HG02973 (cell line): ENCODE measurements around the gene MBOAT1.
"Not testable (repeated sequence)": the region's sequence is repeated elsewhere in the genome, so short reads cannot be mapped to it uniquely, and the experiment has no call there.

ENCODE experiments used
- ATAC-seq: cut with Tn5 transposase; IDR thresholded peaks from one replicate; pipeline ENCODE4 v1.9.1; 2021; ENCODE audit warnings: moderate library complexity; ENCODE audit not compliant: unreplicated experiment

MBOAT1 gene

DNA sequence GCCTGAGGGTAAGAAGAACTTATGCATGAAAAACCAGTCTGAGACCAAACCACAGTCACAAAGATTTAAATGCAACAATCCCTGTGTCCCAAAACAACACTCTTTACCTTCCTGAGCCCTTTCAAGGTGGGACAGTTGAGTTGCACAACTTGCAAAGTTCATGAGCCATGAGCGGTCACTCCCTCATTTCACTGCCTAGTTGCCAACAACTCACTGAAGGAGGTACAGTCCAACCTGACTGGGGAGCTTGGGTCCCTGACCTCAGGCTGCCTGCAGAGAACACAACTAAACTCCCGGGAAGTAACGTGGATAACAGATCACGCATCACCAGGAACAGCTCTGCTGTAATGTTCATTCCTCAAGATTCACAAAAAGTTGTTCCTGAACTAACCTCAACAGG lies 69.4 kb downstream of the MBOAT1 start:
- ATAC-seq: no peak

GRCh38 chr6:20141931-20142330 lies 70.3 kb downstream of the MBOAT1 start:
- no peak for ATAC-seq

- ATAC-seq: not testable (repeated sequence)
These were observed 72.9 kb downstream of the MBOAT1 start for GRCh38 chr6:20139127-20139963.

DNA sequence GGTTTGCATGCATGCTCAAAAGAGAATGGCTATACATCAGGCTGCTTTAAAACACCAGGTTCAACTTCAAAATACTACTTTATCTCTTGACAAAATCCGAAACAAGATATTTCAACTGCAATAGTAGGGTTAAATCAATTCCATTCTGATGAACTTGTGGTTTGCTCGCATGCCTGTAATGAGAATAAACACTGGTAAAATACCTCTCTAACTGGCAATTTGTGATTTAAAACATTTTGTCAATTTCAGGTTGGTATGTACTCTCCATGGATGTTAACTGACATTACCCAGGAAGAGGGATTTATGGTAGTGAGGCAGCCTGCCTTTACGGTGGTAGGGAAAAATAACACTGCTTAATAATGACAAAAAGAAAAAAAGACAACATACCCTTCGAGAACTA lies 74.4 kb downstream of the MBOAT1 start:
- no peak for ATAC-seq

DNA sequence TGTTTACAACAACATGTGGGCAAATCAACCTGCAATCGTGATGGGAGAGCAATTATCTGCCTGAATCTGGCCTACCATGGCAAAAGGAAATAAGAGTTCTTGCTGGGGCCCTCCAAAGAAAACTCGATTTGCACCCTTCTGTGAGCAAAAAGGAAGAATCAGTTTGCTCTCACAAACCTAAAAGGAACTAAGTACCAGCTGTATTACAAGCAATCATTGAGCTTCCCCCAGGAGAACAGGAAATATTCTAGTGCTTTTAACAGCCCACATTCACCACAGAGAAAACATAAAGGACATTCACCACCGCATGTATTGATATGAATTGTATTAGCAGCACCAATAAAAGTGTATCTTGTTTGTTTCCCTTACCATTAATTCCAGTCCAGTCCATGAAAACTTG lies 75.0 kb downstream of the MBOAT1 start:
- ATAC-seq: no peak

- ATAC-seq: no peak
These were observed 76.5 kb downstream of the MBOAT1 start for GRCh38 chr6:20135677-20136268.

- ATAC-seq: no peak
These were observed 77.7 kb downstream of the MBOAT1 start for GRCh38 chr6:20134613-20135012.

GRCh38 chr6:20129290-20130088 lies 82.8 kb downstream of the MBOAT1 start:
- no peak for ATAC-seq

DNA sequence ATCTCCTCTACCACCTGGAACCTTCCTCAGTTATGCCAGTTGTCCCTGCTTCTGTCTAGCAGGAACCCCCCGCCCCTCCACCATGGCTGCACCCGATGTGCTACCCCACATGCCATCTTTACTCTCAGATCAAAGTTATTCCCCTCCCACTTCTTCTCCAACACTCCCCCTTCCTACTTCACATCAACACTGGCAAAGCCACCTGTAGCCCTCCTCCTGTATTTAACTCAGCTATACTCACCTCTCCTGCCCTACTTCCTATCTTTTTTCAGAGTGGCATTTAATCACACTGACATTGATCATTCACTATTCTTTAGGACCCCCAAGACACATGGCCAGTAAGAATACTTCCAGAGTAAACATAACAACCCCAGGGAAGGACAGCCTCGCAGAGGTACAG lies 84.3 kb downstream of the MBOAT1 start:
- ATAC-seq: no peak

GRCh38 chr6:20126789-20127653 lies 85.2 kb downstream of the MBOAT1 start:
- peak; percentile 85 for ATAC-seq

GRCh38 chr6:20126102-20126752 lies 86.0 kb downstream of the MBOAT1 start:
- no peak for ATAC-seq

DNA sequence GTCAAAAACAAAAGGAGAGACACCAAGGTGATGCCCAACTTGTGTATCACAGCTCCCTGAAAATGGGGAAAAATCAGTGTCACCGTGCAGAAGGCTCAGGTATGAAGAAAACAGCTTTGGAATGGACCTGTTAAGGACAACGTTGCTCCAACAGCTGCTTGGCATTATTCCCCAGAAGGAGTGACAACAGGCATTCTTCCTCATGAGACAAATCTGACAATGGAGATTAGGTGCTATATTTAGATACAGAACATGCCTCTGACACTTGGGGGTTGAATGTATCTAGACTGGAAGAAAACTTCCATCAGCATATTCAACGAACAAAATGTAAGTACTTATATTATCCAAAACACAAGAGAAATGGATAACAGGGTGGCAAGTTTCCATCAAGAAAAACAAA lies 87.7 kb downstream of the MBOAT1 start:
- no peak for ATAC-seq

- ATAC-seq: no peak
These were observed 92.8 kb downstream of the MBOAT1 start for GRCh38 chr6:20119485-20119884.

- ATAC-seq: no peak
These were observed 93.4 kb downstream of the MBOAT1 start for GRCh38 chr6:20118892-20119291.

DNA sequence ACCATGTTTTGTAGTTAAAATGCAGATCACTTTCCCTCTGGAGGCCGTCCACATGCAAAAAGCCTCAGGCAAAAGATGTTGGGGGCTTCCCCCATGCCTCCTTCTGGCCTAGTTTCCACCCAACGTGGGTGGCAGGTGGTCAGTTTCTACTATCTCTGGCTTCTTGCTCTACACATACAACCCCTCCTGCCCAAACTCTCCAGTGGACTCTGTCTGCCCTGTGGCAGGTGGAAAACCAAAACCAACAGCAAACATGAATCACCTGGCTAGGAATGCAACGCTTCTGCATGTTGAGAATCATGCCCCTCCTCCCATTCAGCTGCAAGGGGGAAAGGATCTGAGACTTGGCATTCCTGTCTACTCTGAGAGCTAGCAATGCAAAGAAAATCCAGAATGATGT lies 94.8 kb downstream of the MBOAT1 start:
- peak; percentile 82 for ATAC-seq

DNA sequence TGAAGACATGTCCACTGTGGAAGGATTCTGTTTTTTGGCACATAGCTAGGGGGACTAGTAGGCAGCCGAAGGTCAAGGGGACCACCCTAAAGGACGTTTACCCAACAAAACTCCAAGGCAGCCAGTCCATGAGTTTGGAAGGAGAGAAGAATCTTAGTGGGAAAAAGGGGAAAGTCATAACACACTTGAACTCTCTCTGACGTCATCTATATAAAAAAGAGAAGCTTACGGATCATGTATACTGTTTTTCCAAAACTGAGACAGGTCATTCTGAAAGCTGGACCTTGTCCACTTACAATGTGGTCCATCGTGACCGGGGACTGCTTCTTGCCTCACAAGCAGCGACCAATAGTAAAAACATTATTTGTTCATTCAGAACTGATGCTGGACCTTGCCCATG lies 95.5 kb downstream of the MBOAT1 start:
- no peak for ATAC-seq

- ATAC-seq: no peak
These were observed 96.9 kb downstream of the MBOAT1 start for GRCh38 chr6:20115246-20115980.

DNA sequence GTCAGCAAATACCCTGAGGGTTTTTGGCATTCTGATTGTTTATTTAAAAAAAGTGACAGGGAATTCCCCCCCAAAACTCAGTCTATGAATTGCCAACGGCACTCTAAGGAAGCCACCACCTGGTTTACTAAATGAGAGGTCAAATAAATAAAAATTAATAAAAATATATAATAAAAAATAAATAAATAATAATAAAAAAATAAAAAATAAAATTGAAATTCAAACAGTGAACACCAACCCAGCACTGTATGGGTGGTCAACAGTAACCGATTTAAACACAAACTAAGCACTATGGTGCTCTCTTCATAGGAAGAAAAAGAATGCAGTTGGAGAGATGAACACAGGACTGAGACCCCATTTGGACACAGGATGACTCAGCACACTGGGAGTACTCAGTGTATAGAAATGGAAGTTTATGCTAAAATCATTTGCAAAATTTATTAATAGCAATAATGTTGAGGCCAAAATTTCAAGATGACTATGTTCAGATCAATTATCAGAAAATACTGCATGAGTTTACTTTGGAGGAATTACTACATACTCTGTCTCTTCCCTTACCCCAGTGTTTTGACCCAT lies 98.5 kb downstream of the MBOAT1 start:
- ATAC-seq: no peak

GRCh38 chr6:20112841-20113240 lies 99.4 kb downstream of the MBOAT1 start:
- no peak for ATAC-seq
